Activated CD8-positive, alpha-beta T cell treated with anti-CD3 and anti-CD28 coated beads for 36 hours (primary cell): ENCODE results near the gene ADAMTS2. TPM values are rescaled to one million over a fixed set of nuclear protein-coding genes. Genes with fewer than 3 reads are reported as not detected.

Experiments used
- ATAC-seq: fragments of 200-7000 bp; cut with Tn5 transposase; one replicate; pipeline ENCODE4 v1.10.0; 2021; ENCODE audit warnings: mild to moderate bottlenecking, moderate library complexity
- CTCF ChIA-PET: fragments of 350-600 bp; sonication (Branson Sonifier 250); formaldehyde crosslinking; loops from one replicate; lab custom pipeline; 2021; ENCODE audit warnings: antibody characterized with exemption; lab: Charles Lee
- POLR2A ChIA-PET: fragments of 350-600 bp; sonication (Branson Sonifier 250); formaldehyde crosslinking; loops from one replicate; lab custom pipeline; 2021; ENCODE audit warnings: antibody characterized with exemption; lab: Charles Lee
- DNase-seq: peaks from one replicate; pipeline ENCODE4 v3.0.0-alpha.2; 2020
- H3K27ac Mint-ChIP-seq: one replicate; pipeline ENCODE4 v1.8.0; 2021; ENCODE audit warnings: mild to moderate bottlenecking, mixed read lengths
- H3K27me3 Mint-ChIP-seq: one replicate; pipeline ENCODE4 v1.8.0; 2021; ENCODE audit warnings: mixed read lengths
- H3K36me3 Mint-ChIP-seq: one replicate; pipeline ENCODE4 v1.8.0; 2021; ENCODE audit warnings: low read depth, mixed read lengths
- H3K4me1 Mint-ChIP-seq: one replicate; pipeline ENCODE4 v1.8.0; 2021; ENCODE audit warnings: low read depth, mixed read lengths
- H3K4me3 Mint-ChIP-seq: one replicate; pipeline ENCODE4 v1.8.0; 2021; ENCODE audit warnings: mild to moderate bottlenecking, moderate library complexity, mixed read lengths
- H3K9me3 Mint-ChIP-seq: one replicate; pipeline ENCODE4 v1.8.0; 2021; ENCODE audit warnings: mixed read lengths
- CTCF ChIP-seq: fragments of 200-600 bp; IDR thresholded peaks from one replicate; pipeline ENCODE4 v1.8.0; 2022; ENCODE audit warnings: antibody characterized with exemption, mild to moderate bottlenecking
- intact Hi-C: fragments of 100-400 bp; cut with micrococcal nuclease; formaldehyde crosslinking; loops from one replicate; pipeline ENCODE4 v1.10.0; 2022
- total RNA-seq, 2 experiments: library from RNA; stranded (reverse); gene quantifications; one replicate each; pipeline ENCODE4 v1.2.3, GENCODE V29; 2021

Gene ADAMTS2
- total RNA-seq, 2 experiments from 2014 or later = not detected

GRCh38 chr5:179292202-179292601 is 53.1 kb downstream of the ADAMTS2 start:
- no peak for DNase-seq
- CTCF ChIA-PET = no interaction called here
- H3K4me3 Mint-ChIP-seq = no peak overlapping the region

DNA sequence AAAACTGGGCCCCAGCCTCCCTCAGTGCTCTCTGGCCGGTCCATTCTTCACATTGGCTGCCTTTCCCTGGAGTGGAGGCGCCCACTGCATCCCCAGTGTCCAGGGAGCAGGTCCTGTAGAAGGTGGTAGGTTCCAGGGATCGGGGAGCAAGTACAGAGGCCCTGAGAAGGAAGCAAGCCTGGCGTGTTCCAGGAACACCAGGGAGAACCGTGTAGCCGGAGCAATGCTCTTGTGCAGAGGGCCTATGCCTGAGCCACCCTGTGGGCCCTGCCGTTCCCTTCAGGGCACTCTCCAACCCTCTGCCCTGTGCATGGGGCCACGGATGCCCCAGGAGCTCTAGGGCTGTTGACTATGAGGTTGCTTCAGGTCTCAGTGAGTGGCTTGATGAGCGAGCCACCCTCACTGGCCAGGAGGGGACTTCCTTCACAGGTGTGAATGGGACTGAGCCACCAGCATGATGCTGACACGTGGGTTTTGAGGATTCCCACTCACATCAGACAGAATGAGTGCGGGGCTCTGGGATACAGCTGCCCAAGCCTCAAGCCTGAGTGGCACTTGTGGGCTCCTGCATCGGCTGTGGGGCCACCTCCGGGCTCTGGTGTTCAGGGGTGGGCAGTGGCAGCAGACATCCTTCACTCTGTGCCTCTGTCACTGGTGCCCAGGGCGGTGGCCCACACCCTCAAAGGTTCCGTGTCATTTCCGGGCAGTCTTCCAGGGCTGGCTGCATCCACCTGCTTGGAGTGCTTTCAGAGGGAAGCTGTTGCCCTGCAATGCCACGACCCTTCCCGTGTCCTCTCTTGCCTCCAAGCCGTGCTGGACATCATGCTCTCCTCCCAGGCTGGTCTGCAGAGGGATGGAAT is 54.4 kb downstream of the ADAMTS2 start:
- Mint-ChIP-seq H3K36me3 (no peaks in the 10 kb centered on the region), H3K27me3 (no peaks in the 10 kb centered on the region), H3K27ac (no peak overlapping the region), H3K4me3 (no peak overlapping the region), H3K4me1 (no peaks in the 10 kb centered on the region), H3K9me3 (no peaks in the 10 kb centered on the region)
- no peak for TF ChIP-seq CTCF
- no peak for DNase-seq
- intact Hi-C loops = no loop called here
- no peak for ATAC-seq
- POLR2A ChIA-PET = no interaction called here
- CTCF ChIA-PET = no interaction called here

More at GRCh38 chr5:179292202-179292601, 53.1 kb downstream of the ADAMTS2 start:
- H3K27me3 Mint-ChIP-seq = no peaks in the 10 kb centered on the region
- no peaks in the 10 kb centered on the region for H3K4me1 Mint-ChIP-seq
- intact Hi-C loops = no loop called here
- ATAC-seq = no peak
- no peaks in the 10 kb centered on the region for H3K9me3 Mint-ChIP-seq
- no peak overlapping the region for H3K27ac Mint-ChIP-seq
- POLR2A ChIA-PET = no interaction called here
- H3K36me3 Mint-ChIP-seq = no peaks in the 10 kb centered on the region
- TF ChIP-seq CTCF = no peak

- no peak overlapping the region for H3K27ac Mint-ChIP-seq
- DNase-seq = no peak
- ATAC-seq = no peak
- no peaks in the 10 kb centered on the region for H3K4me1 Mint-ChIP-seq
- ChIA-PET POLR2A (no interaction called here), CTCF (no interaction called here)
- no peaks in the 10 kb centered on the region for H3K27me3 Mint-ChIP-seq
- no peaks in the 10 kb centered on the region for H3K36me3 Mint-ChIP-seq
- no peak for TF ChIP-seq CTCF
- H3K4me3 Mint-ChIP-seq = no peak overlapping the region
- intact Hi-C loops = no loop called here
- no peaks in the 10 kb centered on the region for H3K9me3 Mint-ChIP-seq
Observed at GRCh38 chr5:179289756-179290385, 55.4 kb downstream of the ADAMTS2 start.

- Mint-ChIP-seq H3K9me3 (no peaks in the 10 kb centered on the region), H3K27ac (no peak overlapping the region), H3K27me3 (no peaks in the 10 kb centered on the region), H3K4me1 (no peaks in the 10 kb centered on the region), H3K4me3 (no peak overlapping the region), H3K36me3 (no peaks in the 10 kb centered on the region)
- intact Hi-C loops = no loop called here
- CTCF ChIA-PET = interaction anchor here (0.7 kb wide), 1 partner anchor 15 kb away, joined by 3 read pairs; no protein-coding TSS in a partner anchor
- no peak for TF ChIP-seq CTCF
- DNase-seq = no peak
- ATAC-seq = no peak
- POLR2A ChIA-PET = no interaction called here
Observed at GRCh38 chr5:179288809-179289185, 56.5 kb downstream of the ADAMTS2 start.
